NT2/D1 (cell line): ENCODE measurements around the gene OSBPL6.
"Not testable (repeated sequence)": the region's sequence is repeated elsewhere in the genome, so short reads cannot be mapped to it uniquely, and the experiment has no call there.

Source experiments
- DNase-seq: peaks from one replicate; pipeline ENCODE4 v3.0.0-alpha.2; 2011; ENCODE audit warnings: low read depth, low spot score
- H3K27me3 ChIP-seq: 2 replicates; pipeline ENCODE4 v1.6.0; 2011; ENCODE audit warnings: mild to moderate bottlenecking; ENCODE audit not compliant: insufficient read length, insufficient read depth
- H3K36me3 ChIP-seq: 2 replicates; pipeline ENCODE4 v1.6.1; 2011; ENCODE audit warnings: mild to moderate bottlenecking, low read length, mixed read lengths; ENCODE audit not compliant: insufficient read depth, insufficient read length
- H3K4me1 ChIP-seq: 2 replicates; pipeline ENCODE4 v1.5.1; 2011; ENCODE audit not compliant: insufficient read depth, insufficient read length
- H3K4me3 ChIP-seq: 2 replicates; pipeline ENCODE4 v1.5.1; 2011; ENCODE audit warnings: low read depth; ENCODE audit not compliant: insufficient read length
- H3K9ac ChIP-seq: 2 replicates; pipeline ENCODE4 v1.6.0; 2011; ENCODE audit warnings: low read depth; ENCODE audit not compliant: insufficient read length
- H3K9me3 ChIP-seq: 2 replicates; pipeline ENCODE4 v1.5.1; 2011; ENCODE audit warnings: mild to moderate bottlenecking, low read length; ENCODE audit not compliant: insufficient read depth
- SUZ12 ChIP-seq: IDR thresholded peaks from 2 replicates; pipeline ENCODE4 v1.6.1; 2011; ENCODE audit not compliant: insufficient read length, insufficient read depth; ENCODE audit errors: extremely low read depth
- YY1 ChIP-seq: IDR thresholded peaks from 2 replicates; pipeline ENCODE4 v1.6.1; 2011; ENCODE audit not compliant: insufficient read length, insufficient read depth
- ZNF274 ChIP-seq: IDR thresholded peaks from 2 replicates; pipeline ENCODE4 v1.6.1; 2011; ENCODE audit warnings: mild to moderate bottlenecking, low read depth, low read length

OSBPL6 gene

DNA sequence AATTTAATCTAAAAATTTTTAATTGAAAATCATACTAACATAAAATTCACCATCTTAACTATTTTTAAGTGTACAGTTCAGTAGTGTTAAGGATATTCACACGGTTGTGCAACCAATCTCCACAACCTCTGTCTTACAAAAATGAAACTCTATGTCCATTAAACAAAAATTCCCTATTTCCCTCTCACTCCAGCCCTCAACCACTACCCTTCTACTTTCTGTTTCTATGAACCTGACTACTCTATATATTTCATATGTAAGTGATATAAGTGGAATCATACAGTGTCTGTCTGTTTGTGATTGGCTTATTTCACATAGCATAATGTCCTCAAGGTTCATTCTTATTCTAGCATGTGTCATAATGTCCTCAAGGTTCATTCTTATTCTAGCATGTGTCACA, 34.3 kb upstream of the OSBPL6 start:
- no peaks in the 10 kb centered on the region for H3K4me1 ChIP-seq
- H3K9ac ChIP-seq: no peak overlapping the region
- no peak overlapping the region for H3K4me3 ChIP-seq
- no peaks in the 10 kb centered on the region for H3K27me3 ChIP-seq
- H3K9me3 ChIP-seq: peaks cover 11% of the 10 kb centered on the region
- TF ChIP-seq ZNF274: no peak
- TF ChIP-seq YY1: no peak
- TF ChIP-seq SUZ12: no peak
- H3K36me3 ChIP-seq: no peaks in the 10 kb centered on the region
- no peak for DNase-seq

DNA sequence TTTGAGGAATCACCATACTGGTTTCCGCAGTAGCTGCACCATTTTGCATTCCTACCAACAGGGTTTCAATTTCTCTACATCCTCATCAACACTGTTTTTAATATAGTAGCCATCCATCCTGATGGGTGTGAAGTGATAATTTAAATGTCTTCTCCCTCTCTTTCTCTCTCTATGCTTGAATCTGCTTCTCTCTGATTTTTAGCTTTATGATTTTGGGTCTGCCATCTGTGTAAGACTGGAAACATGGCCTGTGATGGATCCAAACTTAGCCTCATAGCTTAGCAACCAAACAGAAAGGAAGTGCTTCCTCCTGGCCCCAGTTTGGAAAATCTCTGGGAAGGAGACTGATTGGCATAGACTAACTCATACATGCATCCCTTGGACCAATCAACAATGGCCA, 33.7 kb upstream of the OSBPL6 start:
- peaks cover 5% of the 10 kb centered on the region for H3K9me3 ChIP-seq
- no peak overlapping the region for H3K4me3 ChIP-seq
- no peak for DNase-seq
- H3K36me3 ChIP-seq: no peaks in the 10 kb centered on the region
- no peaks in the 10 kb centered on the region for H3K4me1 ChIP-seq
- H3K9ac ChIP-seq: no peak overlapping the region
- H3K27me3 ChIP-seq: no peaks in the 10 kb centered on the region
- TF ChIP-seq ZNF274 (no peak), YY1 (no peak), SUZ12 (no peak)

DNA sequence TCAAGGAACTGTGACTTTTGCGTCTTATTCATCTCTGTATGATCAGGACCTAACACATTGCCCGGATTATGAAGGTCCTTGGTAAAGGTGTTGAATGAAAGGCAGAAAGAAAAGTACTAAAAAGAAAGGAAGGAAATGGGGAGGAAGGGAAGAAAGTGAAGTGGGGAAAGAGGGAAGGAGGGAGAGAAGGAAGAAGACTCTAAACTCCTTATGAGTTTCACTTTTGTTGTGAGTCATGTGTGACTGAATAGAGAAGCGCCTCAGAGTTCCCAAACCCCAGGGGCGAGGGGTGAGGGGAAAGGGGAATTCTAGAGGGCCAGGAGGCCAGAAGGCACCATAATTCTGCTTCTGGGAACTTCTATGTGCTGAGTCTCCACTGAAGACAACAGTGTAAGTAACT, 30.9 kb upstream of the OSBPL6 start:
- no peaks in the 10 kb centered on the region for H3K36me3 ChIP-seq
- TF ChIP-seq SUZ12 (no peak), ZNF274 (no peak), YY1 (no peak)
- no peaks in the 10 kb centered on the region for H3K4me1 ChIP-seq
- no peaks in the 10 kb centered on the region for H3K27me3 ChIP-seq
- no peak overlapping the region for H3K4me3 ChIP-seq
- H3K9me3 ChIP-seq: no peaks in the 10 kb centered on the region
- no peak overlapping the region for H3K9ac ChIP-seq
- no peak for DNase-seq

GRCh38 chr2:178163911-178164310, 30.4 kb upstream of the OSBPL6 start:
- Histone ChIP-seq H3K9ac (no peak overlapping the region), H3K27me3 (no peaks in the 10 kb centered on the region), H3K36me3 (no peaks in the 10 kb centered on the region), H3K4me1 (no peaks in the 10 kb centered on the region), H3K9me3 (no peaks in the 10 kb centered on the region), H3K4me3 (no peak overlapping the region)
- DNase-seq: no peak
- no peak for TF ChIP-seq SUZ12
- TF ChIP-seq ZNF274: no peak
- no peak for TF ChIP-seq YY1

DNA sequence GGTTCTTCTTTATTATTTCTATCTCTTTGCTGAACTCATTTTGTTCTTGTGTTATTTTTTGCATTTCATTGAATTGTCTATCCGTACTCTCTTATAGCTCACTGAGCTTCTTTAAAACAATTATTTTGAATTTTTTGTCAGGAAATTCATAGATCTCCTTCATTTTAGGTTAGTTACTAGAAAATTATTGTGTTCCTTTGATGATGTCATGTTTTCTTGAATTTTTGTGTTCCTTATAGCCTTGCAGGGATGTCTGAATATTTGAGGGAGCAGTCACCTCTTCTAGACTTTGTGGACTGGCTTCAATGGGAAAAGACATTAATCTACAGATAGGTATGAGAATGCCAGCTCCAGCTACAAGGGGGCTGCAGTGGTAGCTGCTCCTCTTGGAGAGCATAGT, 20.7 kb upstream of the OSBPL6 start:
- Histone ChIP-seq H3K4me3 (no peak overlapping the region), H3K9me3 (no peaks in the 10 kb centered on the region), H3K4me1 (no peaks in the 10 kb centered on the region), H3K36me3 (no peaks in the 10 kb centered on the region), H3K27me3 (no peaks in the 10 kb centered on the region), H3K9ac (no peak overlapping the region)
- no peak for TF ChIP-seq ZNF274
- no peak for TF ChIP-seq YY1
- no peak for TF ChIP-seq SUZ12
- no peak for DNase-seq

DNA sequence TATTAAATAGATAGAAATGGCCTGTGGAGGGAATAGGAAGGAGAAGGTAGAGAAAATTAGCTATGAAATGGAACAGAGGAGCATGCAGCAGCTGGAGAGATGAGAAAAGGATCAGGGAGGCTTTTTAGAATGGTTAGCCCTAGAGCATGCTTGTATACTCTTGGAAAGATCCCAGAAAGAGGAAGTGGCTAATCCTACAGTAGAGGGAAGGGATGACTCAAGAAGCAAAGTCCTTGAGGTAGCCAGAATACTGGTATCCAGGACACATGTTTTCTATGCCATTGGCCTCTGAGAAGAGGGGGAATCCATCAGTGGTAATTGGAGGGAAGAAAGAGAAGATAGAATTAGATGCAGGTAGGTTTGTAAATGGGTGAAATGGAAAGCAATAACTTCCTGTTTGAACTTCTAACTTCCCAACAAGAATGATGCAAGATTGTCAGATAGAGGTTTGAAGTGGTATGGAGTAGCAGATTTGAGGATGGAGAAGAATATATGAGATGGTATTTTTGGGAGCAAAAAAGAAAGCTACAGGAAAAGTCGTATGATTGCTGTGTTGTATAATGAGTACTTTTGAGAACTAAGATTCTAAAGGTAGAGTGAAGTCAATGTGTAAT, 17.1 kb upstream of the OSBPL6 start:
- no peak for DNase-seq
- Histone ChIP-seq H3K4me1 (no peaks in the 10 kb centered on the region), H3K27me3 (no peaks in the 10 kb centered on the region), H3K9ac (no peak overlapping the region), H3K4me3 (no peak overlapping the region), H3K9me3 (no peaks in the 10 kb centered on the region), H3K36me3 (no peaks in the 10 kb centered on the region)
- TF ChIP-seq SUZ12: no peak
- no peak for TF ChIP-seq YY1
- TF ChIP-seq ZNF274: no peak

DNA sequence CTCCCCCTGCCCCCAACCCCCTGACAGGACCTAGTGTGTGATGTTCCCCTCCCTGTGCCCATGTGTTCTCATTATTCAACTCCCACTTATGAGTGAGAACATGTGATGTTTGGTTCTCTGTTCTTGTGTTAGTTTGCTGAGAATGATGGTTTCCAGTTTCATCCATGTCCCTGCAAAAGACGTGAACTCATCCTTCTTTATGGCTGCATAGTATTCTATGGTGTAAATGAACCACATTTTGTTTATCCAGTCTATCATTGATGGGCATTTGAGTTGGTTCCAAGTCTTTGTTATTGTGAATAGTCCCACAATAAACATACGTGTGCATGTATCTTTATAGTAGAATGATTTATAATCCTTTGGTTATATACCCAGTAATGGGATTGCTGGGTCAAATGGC, 13.7 kb upstream of the OSBPL6 start:
- not testable (repeated sequence) for H3K4me3 ChIP-seq, H3K9ac ChIP-seq, H3K9me3 ChIP-seq, DNase-seq, H3K36me3 ChIP-seq, H3K4me1 ChIP-seq, H3K27me3 ChIP-seq

DNA sequence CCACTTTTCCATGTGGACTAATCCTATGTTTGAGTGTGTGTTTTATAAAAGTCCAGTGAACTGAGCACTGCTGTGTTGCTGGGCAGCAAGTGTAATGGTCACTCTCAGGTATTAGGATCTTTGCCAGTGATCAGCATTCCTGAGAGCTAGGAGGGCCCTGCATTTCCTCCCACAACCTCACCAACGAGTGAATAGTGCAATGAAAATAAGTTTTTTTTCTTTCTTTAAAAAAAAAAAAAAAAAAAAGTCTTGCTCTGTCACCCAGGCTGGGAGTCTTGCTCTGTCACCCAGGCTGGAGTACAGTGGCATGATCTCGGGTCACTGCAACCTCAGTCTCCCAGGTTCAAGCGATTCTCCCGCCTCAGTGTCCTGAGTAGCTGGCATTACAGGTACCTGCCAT, 6.5 kb upstream of the OSBPL6 start:
- Histone ChIP-seq H3K36me3 (no peaks in the 10 kb centered on the region), H3K9me3 (no peaks in the 10 kb centered on the region), H3K27me3 (peaks cover 19% of the 10 kb centered on the region), H3K9ac (no peak overlapping the region), H3K4me3 (no peak overlapping the region), H3K4me1 (peaks cover 2% of the 10 kb centered on the region)
- TF ChIP-seq ZNF274 (no peak), YY1 (no peak), SUZ12 (no peak)
- no peak for DNase-seq
